ENCODE results near the gene S100A13.

GRCh38 chr1:153659175-153659534 lies 31.9 kb upstream of the S100A13 start:
- TF ChIP-seq CTCF (conservative IDR thresholded peaks at IDR 0.05; ENCODE audit: low read depth, low read length) (no peak), EZH2 (IDR thresholded peaks at IDR 0.05; ENCODE audit: borderline replicate concordance, low read depth, low read length, poor library complexity, severe bottlenecking) (no peak)

Data from A673 (cell line).